Esophagus squamous epithelium (tissue), 4 donors: ENCODE data around the gene NHERF2.

Experiments used
- POLR2A ChIP-seq, 4 donors: fragments of 450-650 bp; IDR thresholded peaks; one replicate each; pipeline ENCODE4 v1.6.1; 2017; ENCODE audit warnings: antibody characterized with exemption in 4 of 4, mild to moderate bottlenecking in 4 of 4, moderate library complexity in 3 of 4
- TF ChIP-seq, protein P1 (sequence below), 6 experiments: fragments of 450-650 bp in 4 of 6; fragments of 200-600 bp in 2 of 6; sonication (generic) in 2 of 6; IDR thresholded peaks; one replicate each; pipeline ENCODE4 v1.5.1; 2016 to 2019; ENCODE audit warnings: antibody characterized with exemption in 6 of 6, mild to moderate bottlenecking in 4 of 6, moderate library complexity in 4 of 6

DNA sequence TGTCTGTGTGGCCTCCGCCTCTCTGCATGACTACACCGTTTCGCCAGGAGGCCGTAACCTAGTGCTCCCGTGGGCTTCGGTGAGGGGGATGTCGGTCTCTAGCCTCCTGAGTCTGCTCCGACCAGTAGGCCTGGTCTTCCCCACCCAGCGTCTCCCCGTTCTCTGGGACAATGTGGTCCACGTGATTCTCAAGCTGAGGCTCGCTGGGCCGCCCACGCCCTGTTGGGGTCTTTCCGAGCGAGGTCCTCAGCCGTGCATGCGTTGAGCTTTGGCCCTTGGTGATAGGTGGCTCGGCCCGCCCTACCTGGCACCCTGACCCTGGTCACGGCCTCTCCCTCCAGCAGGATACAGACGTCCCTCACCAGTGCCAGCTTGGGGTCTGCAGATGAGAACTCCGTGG is 52.0 kb downstream of the NHERF2 start:
- TF ChIP-seq, protein P1, sequence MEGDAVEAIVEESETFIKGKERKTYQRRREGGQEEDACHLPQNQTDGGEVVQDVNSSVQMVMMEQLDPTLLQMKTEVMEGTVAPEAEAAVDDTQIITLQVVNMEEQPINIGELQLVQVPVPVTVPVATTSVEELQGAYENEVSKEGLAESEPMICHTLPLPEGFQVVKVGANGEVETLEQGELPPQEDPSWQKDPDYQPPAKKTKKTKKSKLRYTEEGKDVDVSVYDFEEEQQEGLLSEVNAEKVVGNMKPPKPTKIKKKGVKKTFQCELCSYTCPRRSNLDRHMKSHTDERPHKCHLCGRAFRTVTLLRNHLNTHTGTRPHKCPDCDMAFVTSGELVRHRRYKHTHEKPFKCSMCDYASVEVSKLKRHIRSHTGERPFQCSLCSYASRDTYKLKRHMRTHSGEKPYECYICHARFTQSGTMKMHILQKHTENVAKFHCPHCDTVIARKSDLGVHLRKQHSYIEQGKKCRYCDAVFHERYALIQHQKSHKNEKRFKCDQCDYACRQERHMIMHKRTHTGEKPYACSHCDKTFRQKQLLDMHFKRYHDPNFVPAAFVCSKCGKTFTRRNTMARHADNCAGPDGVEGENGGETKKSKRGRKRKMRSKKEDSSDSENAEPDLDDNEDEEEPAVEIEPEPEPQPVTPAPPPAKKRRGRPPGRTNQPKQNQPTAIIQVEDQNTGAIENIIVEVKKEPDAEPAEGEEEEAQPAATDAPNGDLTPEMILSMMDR (IDR thresholded peaks at IDR 0.05), result no peak
- TF ChIP-seq POLR2A (IDR thresholded peaks at IDR 0.05), result no peak
